GM18519 (cell line): Measurements from ENCODE around the gene ATIC.

Experiments used
- ATAC-seq: cut with Tn5 transposase; IDR thresholded peaks from one replicate; pipeline ENCODE4 v1.9.1; 2021; ENCODE audit warnings: mild to moderate bottlenecking, moderate library complexity; ENCODE audit not compliant: unreplicated experiment, low FRiP score

ATIC gene

GRCh38 chr2:215314896-215315295 lies 3.0 kb downstream of the ATIC start:
- ATAC-seq: no peak

GRCh38 chr2:215315301-215315700 lies 3.4 kb downstream of the ATIC start:
- ATAC-seq: no peak

GRCh38 chr2:215316336-215316735 lies 4.5 kb downstream of the ATIC start:
- no peak for ATAC-seq

GRCh38 chr2:215319500-215319899 lies 7.6 kb downstream of the ATIC start:
- no peak for ATAC-seq

GRCh38 chr2:215320102-215320501 lies 8.2 kb downstream of the ATIC start:
- ATAC-seq: no peak

GRCh38 chr2:215320679-215321078 lies 8.8 kb downstream of the ATIC start:
- no peak for ATAC-seq

- no peak for ATAC-seq
These were observed 13.0 kb downstream of the ATIC start for GRCh38 chr2:215324811-215325210.

GRCh38 chr2:215328066-215328465 lies 16.2 kb downstream of the ATIC start:
- ATAC-seq: no peak

GRCh38 chr2:215332872-215333595 lies 21.2 kb downstream of the ATIC start:
- ATAC-seq: peak; percentile 65

GRCh38 chr2:215338883-215339679 lies 27.2 kb downstream of the ATIC start:
- ATAC-seq: no peak

- ATAC-seq: no peak
These were observed 36.0 kb downstream of the ATIC start for GRCh38 chr2:215347878-215348277.

- no peak for ATAC-seq
These were observed 40.7 kb downstream of the ATIC start for GRCh38 chr2:215352602-215353001.

- no peak for ATAC-seq
These were observed 43.2 kb downstream of the ATIC start for GRCh38 chr2:215354771-215355695.

GRCh38 chr2:215355801-215356200 lies 43.9 kb downstream of the ATIC start:
- no peak for ATAC-seq

GRCh38 chr2:215356334-215356947 lies 44.6 kb downstream of the ATIC start:
- no peak for ATAC-seq

GRCh38 chr2:215356948-215357461 lies 45.1 kb downstream of the ATIC start:
- ATAC-seq: no peak

GRCh38 chr2:215357660-215358059 lies 45.8 kb downstream of the ATIC start:
- no peak for ATAC-seq

GRCh38 chr2:215358312-215358845 lies 46.5 kb downstream of the ATIC start:
- no peak for ATAC-seq

- no peak for ATAC-seq
These were observed 47.2 kb downstream of the ATIC start for GRCh38 chr2:215358891-215359575.
